ENCODE data around the gene NUFIP2.
A peak's percentile ranks its signal among the peaks of the same experiment; 100 is the strongest.

Gene NUFIP2

GRCh38 chr17:29295420-29295819, 1.5 kb upstream of the NUFIP2 start:
- H3K36me3 Mint-ChIP-seq (ENCODE audit: low read depth), result peaks cover 10% of the 10 kb centered on the region
- no peak for DNase-seq
- H3K27ac Mint-ChIP-seq, result peak overlapping the region; percentile 4
- H3K9me3 Mint-ChIP-seq, result no peaks in the 10 kb centered on the region
- peaks cover 11% of the 10 kb centered on the region for H3K27me3 Mint-ChIP-seq (ENCODE audit: low read depth, poor library complexity)
- TF ChIP-seq CTCF (IDR thresholded peaks at IDR 0.05), result no peak
- peak overlapping the region; percentile 68 for H3K4me3 Mint-ChIP-seq
- peaks cover 30% of the 10 kb centered on the region for H3K4me1 Mint-ChIP-seq

- no peak for TF ChIP-seq CTCF (IDR thresholded peaks at IDR 0.05)
- H3K27me3 Mint-ChIP-seq (ENCODE audit: low read depth, poor library complexity), result peaks cover 11% of the 10 kb centered on the region
- H3K27ac Mint-ChIP-seq, result peak overlapping the region; percentile 100
- DNase-seq, result no peak
- no peaks in the 10 kb centered on the region for H3K9me3 Mint-ChIP-seq
- H3K36me3 Mint-ChIP-seq (ENCODE audit: low read depth), result peaks cover 16% of the 10 kb centered on the region
- H3K4me1 Mint-ChIP-seq, result peaks cover 35% of the 10 kb centered on the region
- H3K4me3 Mint-ChIP-seq, result peak overlapping the region; percentile 100
Measured at GRCh38 chr17:29294580-29294900, 592 bp upstream of the NUFIP2 start.

- H3K4me1 Mint-ChIP-seq, result peaks cover 44% of the 10 kb centered on the region
- peak overlapping the region; percentile 100 for H3K4me3 Mint-ChIP-seq
- peak; percentile 80 for DNase-seq
- no peaks in the 10 kb centered on the region for H3K9me3 Mint-ChIP-seq
- H3K36me3 Mint-ChIP-seq (ENCODE audit: low read depth), result peaks cover 29% of the 10 kb centered on the region
- no peak for TF ChIP-seq CTCF (IDR thresholded peaks at IDR 0.05)
- peaks cover 11% of the 10 kb centered on the region for H3K27me3 Mint-ChIP-seq (ENCODE audit: low read depth, poor library complexity)
- peak overlapping the region; percentile 100 for H3K27ac Mint-ChIP-seq
Measured at GRCh38 chr17:29292992-29293889, 707 bp downstream of the NUFIP2 start.

- no peak for TF ChIP-seq CTCF (IDR thresholded peaks at IDR 0.05)
- peaks cover 8% of the 10 kb centered on the region for H3K9me3 Mint-ChIP-seq
- peak; percentile 63 for DNase-seq
- H3K36me3 Mint-ChIP-seq (ENCODE audit: low read depth), result peaks cover 38% of the 10 kb centered on the region
- peak overlapping the region; percentile 100 for H3K4me3 Mint-ChIP-seq
- H3K4me1 Mint-ChIP-seq, result peaks cover 44% of the 10 kb centered on the region
- peaks cover 7% of the 10 kb centered on the region for H3K27me3 Mint-ChIP-seq (ENCODE audit: low read depth, poor library complexity)
- H3K27ac Mint-ChIP-seq, result peak overlapping the region; percentile 98
Measured at GRCh38 chr17:29292071-29292991, 1.6 kb downstream of the NUFIP2 start.

GRCh38 chr17:29291163-29291752, 2.7 kb downstream of the NUFIP2 start:
- no peak for DNase-seq
- peak; percentile 72 for TF ChIP-seq CTCF (IDR thresholded peaks at IDR 0.05)
- Mint-ChIP-seq H3K36me3 (ENCODE audit: low read depth) (peaks cover 49% of the 10 kb centered on the region), H3K27ac (peak overlapping the region; percentile 83), H3K4me3 (peak overlapping the region; percentile 94), H3K9me3 (peaks cover 9% of the 10 kb centered on the region), H3K4me1 (peaks cover 44% of the 10 kb centered on the region), H3K27me3 (ENCODE audit: low read depth, poor library complexity) (no peaks in the 10 kb centered on the region)
